Activated T-helper 2 cell treated with anti-CD3 and anti-CD28 coated beads, Interferon-gamma antibody, Interleukin-2, Interleukin-4, amounts not matched to agents 10 μg/mL and 5 μg/mL and 100 μg/mL, durations not matched to agents 14 hours and 24 hours and 36 hours (primary cell): ENCODE data around the gene CYB5RL. TPM values are rescaled to one million over a fixed set of nuclear protein-coding genes. Genes with fewer than 3 reads are reported as not detected.

Experiments
- DNase-seq: peaks from one replicate; pipeline ENCODE4 v3.0.0; 2021; ENCODE audit warnings: low spot score
- H3K27ac Mint-ChIP-seq: one replicate; pipeline ENCODE4 v1.8.0; 2021; ENCODE audit warnings: mixed read lengths
- H3K27me3 Mint-ChIP-seq: one replicate; pipeline ENCODE4 v1.8.0; 2021; ENCODE audit warnings: low read depth, mixed read lengths
- H3K36me3 Mint-ChIP-seq: one replicate; pipeline ENCODE4 v1.8.0; 2021; ENCODE audit warnings: low read depth, mixed read lengths
- H3K4me1 Mint-ChIP-seq: one replicate; pipeline ENCODE4 v1.8.0; 2021; ENCODE audit warnings: low read depth, mixed read lengths
- H3K4me3 Mint-ChIP-seq: one replicate; pipeline ENCODE4 v1.8.0; 2021; ENCODE audit warnings: low read depth, mild to moderate bottlenecking, moderate library complexity, mixed read lengths
- H3K9me3 Mint-ChIP-seq: one replicate; pipeline ENCODE4 v1.8.0; 2021; ENCODE audit warnings: mixed read lengths
- intact Hi-C: fragments of 100-400 bp; cut with micrococcal nuclease; formaldehyde crosslinking; loops from one replicate; pipeline ENCODE4 v1.15.1; 2023
- total RNA-seq: library from RNA; stranded (reverse); gene quantifications from 2 replicates; pipeline ENCODE4 v1.2.3, GENCODE V29; 2022

CYB5RL gene
- total RNA-seq, 1 donor from 2014 or later = 12.2 TPM

GRCh38 chr1:54159733-54160316, 40.0 kb downstream of the CYB5RL start:
- no peak overlapping the region for H3K4me3 Mint-ChIP-seq
- no peaks in the 10 kb centered on the region for H3K36me3 Mint-ChIP-seq
- intact Hi-C loops = no loop called here
- no peak overlapping the region for H3K27ac Mint-ChIP-seq
- no peak for DNase-seq
- no peaks in the 10 kb centered on the region for H3K9me3 Mint-ChIP-seq
- H3K4me1 Mint-ChIP-seq = no peaks in the 10 kb centered on the region
- no peaks in the 10 kb centered on the region for H3K27me3 Mint-ChIP-seq

- H3K4me3 Mint-ChIP-seq = no peak overlapping the region
- no peak for DNase-seq
- H3K36me3 Mint-ChIP-seq = no peaks in the 10 kb centered on the region
- H3K27ac Mint-ChIP-seq = no peak overlapping the region
- H3K9me3 Mint-ChIP-seq = no peaks in the 10 kb centered on the region
- intact Hi-C loops = no loop called here
- no peaks in the 10 kb centered on the region for H3K27me3 Mint-ChIP-seq
- H3K4me1 Mint-ChIP-seq = no peaks in the 10 kb centered on the region
Observed at GRCh38 chr1:54158071-54158470, 41.8 kb downstream of the CYB5RL start.

- Mint-ChIP-seq H3K27me3 (no peaks in the 10 kb centered on the region), H3K27ac (no peak overlapping the region), H3K9me3 (no peaks in the 10 kb centered on the region), H3K4me1 (no peaks in the 10 kb centered on the region), H3K4me3 (no peak overlapping the region), H3K36me3 (no peaks in the 10 kb centered on the region)
- no peak for DNase-seq
- intact Hi-C loops = no loop called here
Observed at GRCh38 chr1:54157401-54157800, 42.4 kb downstream of the CYB5RL start.

GRCh38 chr1:54156986-54157385, 42.8 kb downstream of the CYB5RL start:
- Mint-ChIP-seq H3K9me3 (no peaks in the 10 kb centered on the region), H3K36me3 (no peaks in the 10 kb centered on the region), H3K4me1 (no peaks in the 10 kb centered on the region), H3K27ac (no peak overlapping the region), H3K27me3 (no peaks in the 10 kb centered on the region), H3K4me3 (no peak overlapping the region)
- intact Hi-C loops = no loop called here
- no peak for DNase-seq

GRCh38 chr1:54156201-54156600, 43.6 kb downstream of the CYB5RL start:
- Mint-ChIP-seq H3K36me3 (no peaks in the 10 kb centered on the region), H3K27me3 (no peaks in the 10 kb centered on the region)

GRCh38 chr1:54153535-54154439, 46.0 kb downstream of the CYB5RL start:
- Mint-ChIP-seq H3K9me3 (no peaks in the 10 kb centered on the region), H3K27me3 (no peaks in the 10 kb centered on the region), H3K4me1 (no peaks in the 10 kb centered on the region), H3K4me3 (no peak overlapping the region), H3K36me3 (no peaks in the 10 kb centered on the region), H3K27ac (no peak overlapping the region)
- no peak for DNase-seq
- intact Hi-C loops = no loop called here

More at GRCh38 chr1:54156201-54156600, 43.6 kb downstream of the CYB5RL start:
- Mint-ChIP-seq H3K27ac (no peak overlapping the region), H3K4me3 (no peak overlapping the region), H3K9me3 (no peaks in the 10 kb centered on the region), H3K4me1 (no peaks in the 10 kb centered on the region)
- intact Hi-C loops = no loop called here
- no peak for DNase-seq

GRCh38 chr1:54152696-54153095, 47.1 kb downstream of the CYB5RL start, which contains the start of gene CDCP2:
Gene CDCP2, minus strand, starts transcription at chr1:54153000. Its CDS starts 78 bp downstream, at chr1:54152922.
- no peak for DNase-seq
- Mint-ChIP-seq H3K27me3 (no peaks in the 10 kb centered on the region), H3K36me3 (no peaks in the 10 kb centered on the region), H3K4me3 (no peak within 1 kb of the TSS), H3K27ac (no peak within 1 kb of the TSS), H3K4me1 (no peaks in the 10 kb centered on the region), H3K9me3 (no peaks in the 10 kb centered on the region)
- intact Hi-C loops = no loop called here

- DNase-seq = no peak
- Mint-ChIP-seq H3K36me3 (no peaks in the 10 kb centered on the region), H3K4me3 (no peak overlapping the region), H3K4me1 (no peaks in the 10 kb centered on the region), H3K27ac (no peak overlapping the region), H3K27me3 (no peaks in the 10 kb centered on the region), H3K9me3 (no peaks in the 10 kb centered on the region)
- intact Hi-C loops = no loop called here
Observed at GRCh38 chr1:54151013-54151412, 48.8 kb downstream of the CYB5RL start.

Other genes with a start within 250 kb of the CYB5RL start
- not detected in 2 replicates for gene LDLRAD1, start 181.8 kb downstream of the CYB5RL start, total RNA-seq
- gene TMEM59, start 146.8 kb downstream of the CYB5RL start, total RNA-seq = 128 and 133 TPM in 2 replicates
- gene TCEANC2, start 146.4 kb downstream of the CYB5RL start, total RNA-seq = 12.8 and 13.2 TPM in 2 replicates
- not detected in 2 replicates for gene CDCP2, start 47.0 kb downstream of the CYB5RL start, total RNA-seq
- gene MRPL37, start 137 bp upstream of the CYB5RL start, total RNA-seq = 130 and 134 TPM in 2 replicates
- 84.4 and 89.9 TPM in 2 replicates for gene SSBP3, start 206.4 kb upstream of the CYB5RL start, total RNA-seq